K562 (cell line): ENCODE measurements around the gene MAST1. TPM values are rescaled to one million over a fixed set of nuclear protein-coding genes. Genes with fewer than 3 reads are reported as not detected.

ENCODE experiments used
- ATAC-seq: fragments of 200-7000 bp; cut with Tn5 transposase; 3 replicates; pipeline ENCODE4 v1.9.1; 2020; ENCODE audit warnings: moderate library complexity
- BruUV-seq: library from RNA; stranded (reverse); fragments of 400-500 nt; replicated peaks from 2 replicates; lab custom pipeline; 2021; lab: Mats Ljungman, UMichigan
- CTCF ChIA-PET: fragments of 300-600 bp; formaldehyde crosslinking; extraction: SDS; loops from one replicate; lab custom pipeline; 2021; ENCODE audit warnings: low intra/inter-chr PET ratio; lab: Yijun Ruan, JAX
- POLR2A ChIA-PET: fragments of 300-600, 350-650 bp; sonication (Branson Sonifier 250); formaldehyde crosslinking; extraction: SDS; loops from one replicate; lab custom pipeline; 2021; ENCODE audit warnings: antibody characterized with exemption, inconsistent platforms; lab: Yijun Ruan, JAX
- DNase-seq, 4 experiments: peaks; one replicate each; pipeline versions ENCODE4 v3.0.0 to v3.0.0-alpha.2; 2011 to 2018; ENCODE audit warnings: low spot score in 3 of 4, mixed read lengths in 3 of 4; ENCODE audit errors: extremely low read depth in 1 of 4
- FAIRE-seq: peaks from 2 replicates; lab custom pipeline; 2011; peaks lifted over from hg19 to GRCh38; lab: Jason Lieb, UNC
- H2AFZ ChIP-seq: 2 replicates; pipeline ENCODE4 v1.6.0; 2011; ENCODE audit warnings: low read depth, low read length, control low read depth, inconsistent platforms
- H3K27ac ChIP-seq: fragments of 200-600 bp; 3 replicates; pipeline ENCODE4 v1.8.0; 2011; ENCODE audit warnings: low read depth, mild to moderate bottlenecking, control low read depth, inconsistent platforms, low read length, moderate library complexity, mixed read lengths; ENCODE audit errors: extremely low read depth
- H3K27me3 ChIP-seq, 2 experiments: fragments of 300-600 bp in 1 of 2; 2 replicates in 1 of 2; 3 replicates in 1 of 2; pipeline versions ENCODE4 v1.6.0 to v1.8.0; 2011; ENCODE audit warnings: inconsistent platforms in 2 of 2, low read length in 2 of 2, mild to moderate bottlenecking in 1 of 2, mixed read lengths in 1 of 2, moderate library complexity in 1 of 2; ENCODE audit not compliant: control insufficient read depth in 2 of 2, insufficient read depth in 2 of 2
- H3K36me3 ChIP-seq: fragments of 300-600 bp; 3 replicates; pipeline ENCODE4 v1.8.0; 2011; ENCODE audit warnings: mild to moderate bottlenecking, low read length, inconsistent platforms; ENCODE audit not compliant: control insufficient read depth, insufficient read depth
- H3K4me1 ChIP-seq, 2 experiments: fragments of 200-600 bp in 1 of 2; replicated peaks in 1 of 2; 2 replicates in 1 of 2; 3 replicates in 1 of 2; pipeline versions ENCODE4 v1.5.1 to v1.8.0; 2011; ENCODE audit warnings: inconsistent platforms in 2 of 2, low read length in 2 of 2, mild to moderate bottlenecking in 1 of 2, mixed read lengths in 1 of 2, moderate library complexity in 1 of 2; ENCODE audit not compliant: control insufficient read depth in 2 of 2, insufficient read depth in 2 of 2
- H3K4me2 ChIP-seq: 2 replicates; pipeline ENCODE4 v1.6.1; 2011; ENCODE audit warnings: low read length, control low read depth, inconsistent platforms, mixed read lengths; ENCODE audit not compliant: insufficient read depth
- H3K4me3 ChIP-seq: fragments of 200-600 bp; sonication (generic), shearing (Covaris generic); 2 replicates; pipeline ENCODE4 v1.5.1; 2016; ENCODE audit warnings: control low read depth, inconsistent platforms
- H3K79me2 ChIP-seq: fragments of 200-600 bp; 3 replicates; pipeline ENCODE4 v1.8.0; 2011; ENCODE audit warnings: low read length, inconsistent platforms; ENCODE audit not compliant: control insufficient read depth, insufficient read depth
- H3K9ac ChIP-seq, 2 experiments: 2 replicates each; pipeline versions ENCODE4 v1.6.0 to v1.6.1; 2011; ENCODE audit warnings: low read depth in 2 of 2, low read length in 2 of 2, control low read depth in 1 of 2, inconsistent platforms in 1 of 2, mild to moderate bottlenecking in 1 of 2, mixed read lengths in 1 of 2; ENCODE audit not compliant: insufficient read depth in 1 of 2
- H3K9me1 ChIP-seq: one replicate; pipeline ENCODE4 v1.6.0; 2011; ENCODE audit warnings: inconsistent platforms, mild to moderate bottlenecking, low read length, moderate library complexity; ENCODE audit not compliant: control insufficient read depth, insufficient read depth
- H3K9me3 ChIP-seq: replicated peaks from 2 replicates; pipeline ENCODE4 v1.5.1; 2011; ENCODE audit warnings: low read depth, low read length, inconsistent platforms; ENCODE audit not compliant: control insufficient read depth, insufficient read depth
- H4K20me1 ChIP-seq: replicated peaks from 2 replicates; pipeline ENCODE4 v1.6.1; 2011; ENCODE audit warnings: low read length, inconsistent platforms, mixed read lengths; ENCODE audit not compliant: control insufficient read depth, insufficient read depth
- JUN ChIP-seq, 2 experiments: sonication (generic) in 1 of 2; formaldehyde crosslinking in 1 of 2; IDR thresholded peaks; 2 replicates each; pipeline versions ENCODE4 v1.6.1 to v1.8.0; 2012 to 2022; ENCODE audit warnings: borderline replicate concordance in 2 of 2, mild to moderate bottlenecking in 2 of 2, improper control_type of control experiment in 1 of 2, low read depth in 1 of 2, low read length in 1 of 2, missing genetic modification reagents in 1 of 2
- L3MBTL2 ChIP-seq: fragments of 450-650 bp; IDR thresholded peaks from 2 replicates; pipeline ENCODE4 v1.6.1; 2016; ENCODE audit warnings: mild to moderate bottlenecking, moderate library complexity
- MCM2 ChIP-seq: fragments of 450-650 bp; IDR thresholded peaks from 2 replicates; pipeline ENCODE4 v1.6.1; 2017; ENCODE audit warnings: low read depth, mild to moderate bottlenecking
- ZBTB17 ChIP-seq: fragments of 450-650 bp; formaldehyde crosslinking; IDR thresholded peaks from 2 replicates; pipeline ENCODE4 v1.4.0; 2020; ENCODE audit warnings: mild to moderate bottlenecking
- WGBS: fragments of 100-300 bp; shearing (Covaris generic); methylation state at CpG from one replicate; pipeline ENCODE4 v1.1.6; 2016; ENCODE audit warnings: low coverage, mixed read lengths; ENCODE audit not compliant: insufficient coverage; ENCODE audit errors: missing lambda C conversion rate; 5-methylcytosine and 5-hydroxymethylcytosine counted together
- in situ Hi-C: fragments of 300-500 bp; cut with MboI; formaldehyde crosslinking; loops from 4 replicates; pipeline ENCODE4 v1.15.0; 2018; ENCODE audit warnings: inconsistent platforms, mixed read lengths
- intact Hi-C: fragments of 100-400 bp; cut with micrococcal nuclease; formaldehyde crosslinking; loops from 2 replicates; pipeline ENCODE4 v1.14.2; 2022
- polyA plus RNA-seq, 8 experiments: library from polyadenylated mRNA; depleted of rRNA in 4 of 8; stranded (reverse) in 5 of 8; unstranded in 3 of 8; fragments of >200 nt; fragmentation: Nextera tagmentation in 2 of 8; fragmentation: Illumina TruSeq in 1 of 8; extraction: Ambion mirVana in 2 of 8; extraction: Trizol in 1 of 8; gene quantifications; 2 replicates each; pipeline versions ENCODE4 v1.2.1 to v1.2.3, GENCODE V29; 2011 to 2014; ENCODE audit warnings: inconsistent platforms in 1 of 8, missing spikeins in 1 of 8
- total RNA-seq, 7 experiments: library from RNA; depleted of rRNA in 6 of 7; stranded (reverse); fragments of >200 nt in 6 of 7; fragmentation: Illumina TruSeq in 2 of 7; extraction: Trizol in 2 of 7; gene quantifications; 2 replicates each; pipeline versions ENCODE4 v1.2.1 to v1.2.3, GENCODE V29; 2011 to 2021; ENCODE audit warnings: low replicate concordance in 1 of 7
- TF ChIP-seq, protein P1 (sequence below): sonication (generic); formaldehyde crosslinking; IDR thresholded peaks from 2 replicates; pipeline ENCODE4 v1.8.1; 2023; ENCODE audit warnings: mild to moderate bottlenecking, missing genetic modification reagents, moderate library complexity
- TF ChIP-seq, protein P2 (sequence below), 2 experiments: IDR thresholded peaks; 2 replicates each; pipeline ENCODE4 v1.6.1; 2012; ENCODE audit warnings: improper control_type of control experiment in 2 of 2, low read depth in 2 of 2, low read length in 2 of 2, borderline replicate concordance in 1 of 2
- TF ChIP-seq, protein P3 (sequence below): fragments of 450-650 bp; formaldehyde crosslinking; IDR thresholded peaks from 2 replicates; pipeline ENCODE4 v1.4.0; 2020; ENCODE audit warnings: mild to moderate bottlenecking, moderate library complexity
- TF ChIP-seq, protein P4 (sequence below): sonication (generic); IDR thresholded peaks from 2 replicates; pipeline ENCODE4 v1.6.1; 2016
- TF ChIP-seq, protein P5 (sequence below): fragments of 250-450 bp; sonication (Bioruptor Pico); IDR thresholded peaks from 2 replicates; pipeline ENCODE4 v1.5.0; 2021; ENCODE audit warnings: mild to moderate bottlenecking, borderline replicate concordance

The MAST1 gene
- total and polyA plus RNA-seq, 9 of the 15 experiments (the other 6 are each of a cell fraction or from before 2014, with no cell fraction given), result 0.48 to 10.3 (median 3.9) TPM

DNA sequence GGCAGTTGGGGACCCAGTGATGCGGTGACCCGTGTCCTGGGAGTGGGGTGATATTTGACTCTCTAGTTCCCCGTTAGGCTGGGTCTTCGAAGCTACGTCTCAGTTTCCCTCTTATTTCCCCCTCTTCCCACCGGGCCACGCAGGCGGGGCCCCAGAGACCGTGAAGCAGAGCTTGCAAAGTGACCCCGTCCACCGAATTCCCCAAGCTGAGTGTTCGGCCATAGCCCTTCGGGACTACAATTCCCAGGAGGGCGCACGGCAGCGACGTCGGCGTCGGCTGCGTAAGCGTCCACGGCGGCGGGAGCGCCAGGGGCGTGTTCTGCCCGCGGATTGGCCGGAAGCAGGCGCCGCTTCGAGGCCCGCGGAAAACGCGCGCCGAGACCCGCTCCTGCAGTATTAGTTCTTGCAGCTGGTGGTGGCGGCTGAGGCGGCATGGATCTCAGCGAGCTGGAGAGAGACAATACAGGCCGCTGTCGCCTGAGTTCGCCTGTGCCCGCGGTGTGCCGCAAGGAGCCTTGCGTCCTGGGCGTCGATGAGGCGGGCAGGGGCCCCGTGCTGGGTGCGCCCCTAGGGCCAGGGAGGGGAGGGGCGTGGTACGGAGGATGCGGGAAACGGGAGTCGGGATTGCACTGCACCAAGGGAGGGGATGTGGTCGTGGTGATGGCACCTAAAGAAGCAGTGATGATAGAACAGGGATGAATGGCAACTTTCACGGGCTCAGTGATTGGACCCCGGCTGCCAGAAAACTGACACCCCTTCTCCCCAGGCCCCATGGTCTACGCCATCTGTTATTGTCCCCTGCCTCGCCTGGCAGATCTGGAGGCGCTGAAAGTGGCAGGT is 31.9 kb upstream of the MAST1 start, which contains the start of gene RNASEH2A:
RNASEH2A (plus strand) TSS at position 343 of the 840 bp plus-strand sequence; CDS start at position 433, 90 bp downstream.
- peak; percentile 88 to 95 (median 90) for DNase-seq
- Histone ChIP-seq H3K4me3 (peak within 1 kb of the TSS; percentile 80), H3K9me1 (no peaks in the 10 kb centered on the region), H4K20me1 (no peaks in the 10 kb centered on the region), H2AFZ (peak within 1 kb of the TSS; percentile 99), H3K4me2 (peak within 1 kb of the TSS; percentile 95), H3K27ac (peak within 1 kb of the TSS; percentile 93), H3K79me2 (peaks cover 18% of the 10 kb centered on the region), H3K9me3 (no peaks in the 10 kb centered on the region), H3K9ac (peak within 1 kb of the TSS; percentile 87 to 94), H3K27me3 (no peaks in the 10 kb centered on the region), H3K36me3 (peaks cover 34% of the 10 kb centered on the region; the same call in 2 of the 3 replicates), H3K4me1 (peaks cover 14 to 45% of the 10 kb centered on the region in 2 experiments; a peak in 4 of 5 replicates)
- CTCF ChIA-PET, result no interaction called here
- 3% methylated on average over 52 of the region's 66 CpGs for WGBS
- in situ Hi-C loops, result no loop called here
- FAIRE-seq, result peak; percentile 89
- POLR2A ChIA-PET, result interaction anchor here (0.7 to 1.4 kb wide), 9 partner anchors 9 to 311 kb away, joined by 3 to 11 read pairs (median 4); partner anchors contain the start of gene JUNB
- ATAC-seq, result peak; percentile 95
- intact Hi-C loops, result no loop called here
- TSS peak; percentile 83 for BruUV-seq
- TF ChIP-seq ZBTB17 (CRISPR knock-in tag) (0 out of 2 replicates have a peak, but pooled peaks have one; percentile 26), JUN (IDR thresholded peaks at IDR 0.05; ENCODE audit: borderline replicate concordance, low read depth, low read length) (peak; percentile 59), JUN (CRISPR knock-in tag; IDR thresholded peaks at IDR 0.05; ENCODE audit: borderline replicate concordance) (no peak; the same call in 1 of the 2 replicates), MCM2 (no peak), L3MBTL2 (peak; percentile 99)
- TF ChIP-seq, protein P1, sequence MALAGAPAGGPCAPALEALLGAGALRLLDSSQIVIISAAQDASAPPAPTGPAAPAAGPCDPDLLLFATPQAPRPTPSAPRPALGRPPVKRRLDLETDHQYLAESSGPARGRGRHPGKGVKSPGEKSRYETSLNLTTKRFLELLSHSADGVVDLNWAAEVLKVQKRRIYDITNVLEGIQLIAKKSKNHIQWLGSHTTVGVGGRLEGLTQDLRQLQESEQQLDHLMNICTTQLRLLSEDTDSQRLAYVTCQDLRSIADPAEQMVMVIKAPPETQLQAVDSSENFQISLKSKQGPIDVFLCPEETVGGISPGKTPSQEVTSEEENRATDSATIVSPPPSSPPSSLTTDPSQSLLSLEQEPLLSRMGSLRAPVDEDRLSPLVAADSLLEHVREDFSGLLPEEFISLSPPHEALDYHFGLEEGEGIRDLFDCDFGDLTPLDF (CRISPR knock-in tag), result peak; percentile 93
- TF ChIP-seq, protein P2, sequence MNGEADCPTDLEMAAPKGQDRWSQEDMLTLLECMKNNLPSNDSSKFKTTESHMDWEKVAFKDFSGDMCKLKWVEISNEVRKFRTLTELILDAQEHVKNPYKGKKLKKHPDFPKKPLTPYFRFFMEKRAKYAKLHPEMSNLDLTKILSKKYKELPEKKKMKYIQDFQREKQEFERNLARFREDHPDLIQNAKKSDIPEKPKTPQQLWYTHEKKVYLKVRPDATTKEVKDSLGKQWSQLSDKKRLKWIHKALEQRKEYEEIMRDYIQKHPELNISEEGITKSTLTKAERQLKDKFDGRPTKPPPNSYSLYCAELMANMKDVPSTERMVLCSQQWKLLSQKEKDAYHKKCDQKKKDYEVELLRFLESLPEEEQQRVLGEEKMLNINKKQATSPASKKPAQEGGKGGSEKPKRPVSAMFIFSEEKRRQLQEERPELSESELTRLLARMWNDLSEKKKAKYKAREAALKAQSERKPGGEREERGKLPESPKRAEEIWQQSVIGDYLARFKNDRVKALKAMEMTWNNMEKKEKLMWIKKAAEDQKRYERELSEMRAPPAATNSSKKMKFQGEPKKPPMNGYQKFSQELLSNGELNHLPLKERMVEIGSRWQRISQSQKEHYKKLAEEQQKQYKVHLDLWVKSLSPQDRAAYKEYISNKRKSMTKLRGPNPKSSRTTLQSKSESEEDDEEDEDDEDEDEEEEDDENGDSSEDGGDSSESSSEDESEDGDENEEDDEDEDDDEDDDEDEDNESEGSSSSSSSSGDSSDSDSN (IDR thresholded peaks at IDR 0.05; ENCODE audit: borderline replicate concordance in 1 of 2, low read depth in 2 of 2, low read length in 2 of 2), result peak in 1 of 2 experiments; percentile 45; a peak in 1 of 4 replicates
- TF ChIP-seq, protein P3, sequence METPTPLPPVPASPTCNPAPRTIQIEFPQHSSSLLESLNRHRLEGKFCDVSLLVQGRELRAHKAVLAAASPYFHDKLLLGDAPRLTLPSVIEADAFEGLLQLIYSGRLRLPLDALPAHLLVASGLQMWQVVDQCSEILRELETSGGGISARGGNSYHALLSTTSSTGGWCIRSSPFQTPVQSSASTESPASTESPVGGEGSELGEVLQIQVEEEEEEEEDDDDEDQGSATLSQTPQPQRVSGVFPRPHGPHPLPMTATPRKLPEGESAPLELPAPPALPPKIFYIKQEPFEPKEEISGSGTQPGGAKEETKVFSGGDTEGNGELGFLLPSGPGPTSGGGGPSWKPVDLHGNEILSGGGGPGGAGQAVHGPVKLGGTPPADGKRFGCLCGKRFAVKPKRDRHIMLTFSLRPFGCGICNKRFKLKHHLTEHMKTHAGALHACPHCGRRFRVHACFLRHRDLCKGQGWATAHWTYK (CRISPR knock-in tag), result 0 out of 2 replicates have a peak, but pooled peaks have one; percentile 26
- TF ChIP-seq, protein P4, sequence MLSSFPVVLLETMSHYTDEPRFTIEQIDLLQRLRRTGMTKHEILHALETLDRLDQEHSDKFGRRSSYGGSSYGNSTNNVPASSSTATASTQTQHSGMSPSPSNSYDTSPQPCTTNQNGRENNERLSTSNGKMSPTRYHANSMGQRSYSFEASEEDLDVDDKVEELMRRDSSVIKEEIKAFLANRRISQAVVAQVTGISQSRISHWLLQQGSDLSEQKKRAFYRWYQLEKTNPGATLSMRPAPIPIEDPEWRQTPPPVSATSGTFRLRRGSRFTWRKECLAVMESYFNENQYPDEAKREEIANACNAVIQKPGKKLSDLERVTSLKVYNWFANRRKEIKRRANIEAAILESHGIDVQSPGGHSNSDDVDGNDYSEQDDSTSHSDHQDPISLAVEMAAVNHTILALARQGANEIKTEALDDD, result no peak
- TF ChIP-seq, protein P5, sequence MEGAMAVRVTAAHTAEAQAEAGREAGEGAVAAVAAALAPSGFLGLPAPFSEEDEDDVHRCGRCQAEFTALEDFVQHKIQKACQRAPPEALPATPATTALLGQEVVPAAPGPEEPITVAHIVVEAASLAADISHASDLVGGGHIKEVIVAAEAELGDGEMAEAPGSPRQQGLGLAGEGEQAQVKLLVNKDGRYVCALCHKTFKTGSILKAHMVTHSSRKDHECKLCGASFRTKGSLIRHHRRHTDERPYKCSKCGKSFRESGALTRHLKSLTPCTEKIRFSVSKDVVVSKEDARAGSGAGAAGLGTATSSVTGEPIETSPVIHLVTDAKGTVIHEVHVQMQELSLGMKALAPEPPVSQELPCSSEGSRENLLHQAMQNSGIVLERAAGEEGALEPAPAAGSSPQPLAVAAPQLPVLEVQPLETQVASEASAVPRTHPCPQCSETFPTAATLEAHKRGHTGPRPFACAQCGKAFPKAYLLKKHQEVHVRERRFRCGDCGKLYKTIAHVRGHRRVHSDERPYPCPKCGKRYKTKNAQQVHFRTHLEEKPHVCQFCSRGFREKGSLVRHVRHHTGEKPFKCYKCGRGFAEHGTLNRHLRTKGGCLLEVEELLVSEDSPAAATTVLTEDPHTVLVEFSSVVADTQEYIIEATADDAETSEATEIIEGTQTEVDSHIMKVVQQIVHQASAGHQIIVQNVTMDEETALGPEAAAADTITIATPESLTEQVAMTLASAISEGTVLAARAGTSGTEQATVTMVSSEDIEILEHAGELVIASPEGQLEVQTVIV (CRISPR knock-in tag), result no peak
